Colonic mucosa (tissue), 4 donors: ENCODE results near the gene CFDP1. TPM values are rescaled to one million over a fixed set of nuclear protein-coding genes. Genes with fewer than 3 reads are reported as not detected.

ENCODE experiments used
- DNase-seq: peaks from one replicate; pipeline ENCODE4 v3.0.0-alpha.2; 2020
- H3K27ac ChIP-seq: fragments of 200-600 bp; one replicate; pipeline ENCODE4 v1.8.0; 2021
- H3K27me3 ChIP-seq: fragments of 200-600 bp; one replicate; pipeline ENCODE4 v1.8.0; 2021
- H3K36me3 ChIP-seq: fragments of 200-600 bp; one replicate; pipeline ENCODE4 v1.8.0; 2021
- H3K4me1 ChIP-seq: fragments of 200-600 bp; one replicate; pipeline ENCODE4 v1.8.0; 2021; ENCODE audit warnings: mild to moderate bottlenecking
- H3K4me3 ChIP-seq: fragments of 200-600 bp; one replicate; pipeline ENCODE4 v1.8.0; 2021
- H3K9ac ChIP-seq, 2 donors: one replicate each; pipeline ENCODE4 v1.7.0; 2013; ENCODE audit warnings: control low read depth in 2 of 2, low read depth in 2 of 2, low read length in 2 of 2
- H3K9me3 ChIP-seq: fragments of 200-600 bp; one replicate; pipeline ENCODE4 v1.8.0; 2021
- intact Hi-C: fragments of 100-400 bp; cut with DNase I; formaldehyde crosslinking; loops from one replicate; pipeline ENCODE4 v1.14.1; 2022
- total RNA-seq, 2 donors: library from RNA; stranded (reverse); fragmentation: NEBNext Ultra II Directional in 1 of 2; extraction: Animal tissue kit (Norgen Biotek cat#: 25700) in 1 of 2; gene quantifications; one replicate each; pipeline ENCODE4 v1.2.1, GENCODE V29; 2021
- TF ChIP-seq, protein P1 (sequence below): fragments of 200-600 bp; IDR thresholded peaks from one replicate; pipeline ENCODE4 v1.8.0; 2022; ENCODE audit warnings: antibody characterized with exemption, mild to moderate bottlenecking
- donor health status: healthy.
- donor health status: DM: no; HTN: no; CAD: no.
- donor health status: DM: no; HTN: no; CAD: no.

Gene CFDP1
- total RNA-seq, 2 donors from 2014 or later = 61.6 to 75.8 TPM

DNA sequence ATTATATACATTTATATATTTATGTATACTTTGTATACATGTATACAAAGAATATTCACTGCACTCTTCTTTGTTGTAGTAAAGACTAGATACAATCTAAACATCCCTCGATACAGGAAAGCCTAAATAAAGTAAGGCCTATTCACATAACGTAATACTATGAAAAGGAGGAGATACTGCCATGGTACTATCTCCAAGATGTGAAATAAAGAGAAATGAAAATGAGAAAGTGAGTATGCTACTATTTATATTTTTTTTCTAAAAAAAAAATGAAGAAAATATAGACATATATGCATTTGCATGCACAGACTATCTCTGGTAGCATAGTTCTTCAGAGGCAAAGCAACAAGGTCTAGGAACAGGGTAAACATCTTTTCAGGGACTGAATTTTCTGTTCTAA is 19.4 kb downstream of the CFDP1 start:
- no peak for DNase-seq
- TF ChIP-seq, protein P1, sequence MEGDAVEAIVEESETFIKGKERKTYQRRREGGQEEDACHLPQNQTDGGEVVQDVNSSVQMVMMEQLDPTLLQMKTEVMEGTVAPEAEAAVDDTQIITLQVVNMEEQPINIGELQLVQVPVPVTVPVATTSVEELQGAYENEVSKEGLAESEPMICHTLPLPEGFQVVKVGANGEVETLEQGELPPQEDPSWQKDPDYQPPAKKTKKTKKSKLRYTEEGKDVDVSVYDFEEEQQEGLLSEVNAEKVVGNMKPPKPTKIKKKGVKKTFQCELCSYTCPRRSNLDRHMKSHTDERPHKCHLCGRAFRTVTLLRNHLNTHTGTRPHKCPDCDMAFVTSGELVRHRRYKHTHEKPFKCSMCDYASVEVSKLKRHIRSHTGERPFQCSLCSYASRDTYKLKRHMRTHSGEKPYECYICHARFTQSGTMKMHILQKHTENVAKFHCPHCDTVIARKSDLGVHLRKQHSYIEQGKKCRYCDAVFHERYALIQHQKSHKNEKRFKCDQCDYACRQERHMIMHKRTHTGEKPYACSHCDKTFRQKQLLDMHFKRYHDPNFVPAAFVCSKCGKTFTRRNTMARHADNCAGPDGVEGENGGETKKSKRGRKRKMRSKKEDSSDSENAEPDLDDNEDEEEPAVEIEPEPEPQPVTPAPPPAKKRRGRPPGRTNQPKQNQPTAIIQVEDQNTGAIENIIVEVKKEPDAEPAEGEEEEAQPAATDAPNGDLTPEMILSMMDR = no peak
- Histone ChIP-seq H3K36me3 (peaks cover 3% of the 10 kb centered on the region), H3K27ac (no peak overlapping the region), H3K27me3 (no peaks in the 10 kb centered on the region), H3K9me3 (no peaks in the 10 kb centered on the region), H3K4me3 (no peak overlapping the region), H3K9ac (no peak overlapping the region), H3K4me1 (no peaks in the 10 kb centered on the region)
- intact Hi-C loops = no loop called here

DNA sequence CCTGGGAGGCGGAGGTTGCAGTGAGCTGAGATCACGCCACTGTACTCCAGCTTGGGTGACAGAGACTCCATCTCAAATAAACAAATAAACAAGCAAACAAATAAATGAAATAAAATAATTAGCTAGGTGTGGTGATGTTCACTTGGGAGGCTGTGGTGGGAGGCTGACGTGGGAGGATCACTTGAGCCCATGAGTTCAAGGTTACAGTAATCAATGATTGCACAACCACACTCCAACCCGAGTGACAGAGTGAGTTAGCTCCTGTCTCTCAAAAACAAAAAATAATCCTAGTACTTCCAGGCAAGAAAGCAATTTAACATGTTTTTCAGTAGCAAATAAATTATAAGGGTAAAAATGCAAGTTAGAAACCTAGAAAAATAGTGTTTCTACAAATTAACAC is 26.4 kb downstream of the CFDP1 start:
- intact Hi-C loops = no loop called here
- no peak for DNase-seq
- H3K36me3 ChIP-seq = no peaks in the 10 kb centered on the region
- TF ChIP-seq, protein P1 = no peak
- no peak overlapping the region for H3K9ac ChIP-seq
- no peak overlapping the region for H3K27ac ChIP-seq
- no peaks in the 10 kb centered on the region for H3K27me3 ChIP-seq
- H3K4me3 ChIP-seq = no peak overlapping the region
- no peaks in the 10 kb centered on the region for H3K4me1 ChIP-seq
- H3K9me3 ChIP-seq = no peaks in the 10 kb centered on the region

DNA sequence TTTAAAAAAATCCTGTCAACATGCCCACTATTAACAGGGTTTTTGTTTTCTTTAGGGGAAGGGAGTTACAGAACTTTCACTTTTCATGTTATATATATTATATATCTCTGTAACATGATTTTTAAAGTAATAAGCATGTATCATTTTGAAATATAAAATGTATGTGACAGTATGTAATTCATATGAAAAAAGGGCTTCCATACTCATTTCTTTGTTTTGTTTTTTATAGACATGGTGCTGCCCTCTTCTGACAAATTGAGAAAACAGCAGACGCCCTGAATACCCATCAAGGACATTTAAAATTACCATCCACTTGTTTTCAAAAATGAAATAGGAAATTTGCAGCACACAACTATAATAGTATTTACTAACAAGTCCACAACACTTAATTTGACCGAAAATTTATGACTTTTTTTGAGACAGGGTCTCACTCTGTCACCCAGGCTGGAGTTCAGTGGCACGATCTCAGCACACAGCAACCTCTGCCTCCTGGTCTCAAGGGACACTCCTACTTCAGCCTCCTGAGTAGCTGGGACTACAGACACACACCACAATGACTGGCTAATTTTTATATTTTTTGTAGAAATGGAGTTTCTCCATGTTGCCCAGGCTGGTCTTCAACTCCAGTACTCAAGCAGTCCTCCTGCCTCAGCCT is 30.4 kb downstream of the CFDP1 start:
- TF ChIP-seq, protein P1 = peak; percentile 49
- Histone ChIP-seq H3K4me1 (no peaks in the 10 kb centered on the region), H3K9me3 (no peaks in the 10 kb centered on the region), H3K27me3 (no peaks in the 10 kb centered on the region), H3K4me3 (no peak overlapping the region), H3K36me3 (no peaks in the 10 kb centered on the region), H3K9ac (no peak overlapping the region), H3K27ac (peak overlapping the region; percentile 72)
- intact Hi-C loops = no loop called here
- DNase-seq = no peak

DNA sequence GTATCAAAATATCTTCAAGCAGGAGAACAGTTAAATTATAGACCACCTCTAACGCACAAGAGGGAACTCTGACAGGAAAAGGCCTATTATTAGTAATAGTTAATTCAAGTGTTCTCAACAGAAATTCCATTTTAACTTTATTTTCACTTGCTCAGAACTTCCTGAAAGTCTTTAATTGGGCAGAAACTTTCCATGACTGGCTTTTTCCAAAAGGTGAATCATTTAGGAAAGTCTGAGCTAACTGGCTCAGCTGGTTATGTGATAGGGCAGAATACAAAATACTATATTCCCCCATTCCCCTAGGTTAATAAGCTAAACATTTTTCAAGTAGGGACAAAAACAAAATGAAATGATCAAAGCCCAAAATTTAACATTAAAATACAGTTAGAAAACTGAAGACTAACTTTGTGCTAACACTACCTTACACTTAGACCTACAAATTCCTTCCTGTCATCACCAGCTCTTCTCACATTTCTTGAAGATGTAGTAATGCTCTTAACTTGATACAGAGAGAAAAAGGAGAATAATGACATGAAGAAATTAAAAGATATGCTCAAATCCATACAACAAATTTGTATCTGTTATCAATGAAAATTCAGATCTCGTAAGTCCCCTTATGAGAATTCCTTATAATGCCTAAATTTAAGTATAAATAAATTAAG is 31.0 kb downstream of the CFDP1 start:
- H3K27ac ChIP-seq = peak overlapping the region; percentile 72
- no peaks in the 10 kb centered on the region for H3K36me3 ChIP-seq
- H3K4me3 ChIP-seq = no peak overlapping the region
- no peaks in the 10 kb centered on the region for H3K27me3 ChIP-seq
- intact Hi-C loops = no loop called here
- no peak for DNase-seq
- no peaks in the 10 kb centered on the region for H3K9me3 ChIP-seq
- H3K9ac ChIP-seq = peak overlapping the region in 1 of 2 donors; percentile 44
- H3K4me1 ChIP-seq = no peaks in the 10 kb centered on the region
- TF ChIP-seq, protein P1 = no peak

DNA sequence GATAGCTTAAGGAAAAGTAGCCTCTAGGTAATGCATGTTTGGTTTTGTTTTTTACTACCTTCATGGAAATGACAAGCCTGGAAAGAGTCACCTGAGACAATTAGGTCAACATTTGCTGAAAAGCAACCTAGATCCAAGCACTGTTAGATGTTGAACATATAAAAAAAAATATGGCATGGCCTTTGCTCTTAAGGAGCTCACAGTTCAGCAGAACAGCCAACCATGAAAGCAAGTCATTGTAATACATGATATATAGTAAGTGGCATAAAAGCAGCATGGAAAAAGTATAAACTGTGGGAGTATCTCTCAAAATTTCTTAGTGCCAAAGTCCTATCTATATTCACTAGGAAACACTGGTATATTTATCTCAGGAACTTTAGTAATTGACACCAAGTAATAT is 31.6 kb downstream of the CFDP1 start:
- intact Hi-C loops = no loop called here

More for the DNA sequence above, 31.6 kb downstream of the CFDP1 start:
- Histone ChIP-seq H3K27me3 (no peaks in the 10 kb centered on the region), H3K4me3 (no peak overlapping the region), H3K9me3 (no peaks in the 10 kb centered on the region), H3K27ac (peak overlapping the region; percentile 72), H3K9ac (peak overlapping the region in 1 of 2 donors; percentile 44), H3K36me3 (no peaks in the 10 kb centered on the region), H3K4me1 (no peaks in the 10 kb centered on the region)
- DNase-seq = no peak
- TF ChIP-seq, protein P1 = no peak
